ENCODE data around the gene TBC1D32.
A peak's percentile ranks its signal among the peaks of the same experiment; 100 is the strongest.
"Not testable (repeated sequence)": the region's sequence is repeated elsewhere in the genome, so short reads cannot be mapped to it uniquely, and the experiment has no call there.

TBC1D32 gene

GRCh38 chr6:121334299-121335086, at the start of gene TBC1D32:
TSS of gene TBC1D32 (minus strand) at chr6:121334480. CDS start at chr6:121334430, 50 bp downstream.
- peak; percentile 90 for DNase-seq (ENCODE audit: low spot score)

- no peak for DNase-seq (ENCODE audit: low spot score)
Observed at GRCh38 chr6:121383478-121383877, 49.2 kb upstream of the TBC1D32 start.

GRCh38 chr6:121382467-121383121, 48.3 kb upstream of the TBC1D32 start:
- no peak for DNase-seq (ENCODE audit: low spot score)

- no peak for DNase-seq (ENCODE audit: low spot score)
Observed at GRCh38 chr6:121376411-121376810, 42.1 kb upstream of the TBC1D32 start.

GRCh38 chr6:121374219-121374618, 39.9 kb upstream of the TBC1D32 start:
- DNase-seq (ENCODE audit: low spot score), result not testable (repeated sequence)

GRCh38 chr6:121365536-121366521, 31.5 kb upstream of the TBC1D32 start:
- no peak for DNase-seq (ENCODE audit: low spot score)

- DNase-seq (ENCODE audit: low spot score), result no peak
Observed at GRCh38 chr6:121356575-121356974, 22.3 kb upstream of the TBC1D32 start.

- no peak for DNase-seq (ENCODE audit: low spot score)
Observed at GRCh38 chr6:121354764-121355163, 20.5 kb upstream of the TBC1D32 start.

GRCh38 chr6:121352941-121353340, 18.7 kb upstream of the TBC1D32 start:
- DNase-seq (ENCODE audit: low spot score), result no peak

- DNase-seq (ENCODE audit: low spot score), result no peak
Observed at GRCh38 chr6:121351916-121352315, 17.6 kb upstream of the TBC1D32 start.

- DNase-seq (ENCODE audit: low spot score), result no peak
Observed at GRCh38 chr6:121349596-121349995, 15.3 kb upstream of the TBC1D32 start.

- DNase-seq (ENCODE audit: low spot score), result no peak
Observed at GRCh38 chr6:121347484-121347883, 13.2 kb upstream of the TBC1D32 start.

GRCh38 chr6:121344539-121344938, 10.3 kb upstream of the TBC1D32 start:
- no peak for DNase-seq (ENCODE audit: low spot score)

- DNase-seq (ENCODE audit: low spot score), result no peak
Observed at GRCh38 chr6:121339639-121340226, 5.5 kb upstream of the TBC1D32 start.

- DNase-seq (ENCODE audit: low spot score), result no peak
Observed at GRCh38 chr6:121338956-121339355, 4.7 kb upstream of the TBC1D32 start.

GRCh38 chr6:121338366-121338765, 4.1 kb upstream of the TBC1D32 start:
- no peak for DNase-seq (ENCODE audit: low spot score)

- no peak for DNase-seq (ENCODE audit: low spot score)
Observed at GRCh38 chr6:121335087-121336008, 1.1 kb upstream of the TBC1D32 start.

GRCh38 chr6:121333694-121334093, 586 bp downstream of the TBC1D32 start:
- not testable (repeated sequence) for DNase-seq (ENCODE audit: low spot score)

GRCh38 chr6:121333196-121333595, 1.1 kb downstream of the TBC1D32 start:
- no peak for DNase-seq (ENCODE audit: low spot score)

GRCh38 chr6:121330516-121330915, 3.8 kb downstream of the TBC1D32 start:
- no peak for DNase-seq (ENCODE audit: low spot score)

GRCh38 chr6:121321282-121321681, 13.0 kb downstream of the TBC1D32 start:
- DNase-seq (ENCODE audit: low spot score), result no peak

All from germinal center (tissue), 1 donor.